BE2C (cell line): ENCODE data around the gene CCDC136.

ENCODE experiments used
- DNase-seq: peaks from one replicate; pipeline ENCODE4 v3.0.0-alpha.2; 2020
- H3K27me3 ChIP-seq: fragments of 250-450 bp; sonication (Bioruptor Pico); 2 replicates; pipeline ENCODE4 v1.5.1; 2020; ENCODE audit warnings: mild to moderate bottlenecking
- H3K36me3 ChIP-seq: fragments of 250-450 bp; sonication (Bioruptor Pico); 2 replicates; pipeline ENCODE4 v1.5.1; 2020; ENCODE audit warnings: mild to moderate bottlenecking
- H3K4me1 ChIP-seq: fragments of 250-450 bp; sonication (Bioruptor Pico); 2 replicates; pipeline ENCODE4 v1.5.1; 2020
- H3K4me3 ChIP-seq: 2 replicates; pipeline ENCODE4 v1.5.1; 2011; ENCODE audit warnings: low read depth, low read length
- H3K9me3 ChIP-seq: fragments of 250-450 bp; sonication (Bioruptor Pico); 2 replicates; pipeline ENCODE4 v1.5.1; 2020
- TF ChIP-seq, protein P1 (sequence below): IDR thresholded peaks from 2 replicates; pipeline ENCODE4 v1.5.1; 2012; ENCODE audit warnings: mild to moderate bottlenecking, low read depth, low read length

The CCDC136 gene

GRCh38 chr7:128838109-128838779 is 46.5 kb downstream of the CCDC136 start:
- no peak overlapping the region for H3K4me3 ChIP-seq
- TF ChIP-seq, protein P1, sequence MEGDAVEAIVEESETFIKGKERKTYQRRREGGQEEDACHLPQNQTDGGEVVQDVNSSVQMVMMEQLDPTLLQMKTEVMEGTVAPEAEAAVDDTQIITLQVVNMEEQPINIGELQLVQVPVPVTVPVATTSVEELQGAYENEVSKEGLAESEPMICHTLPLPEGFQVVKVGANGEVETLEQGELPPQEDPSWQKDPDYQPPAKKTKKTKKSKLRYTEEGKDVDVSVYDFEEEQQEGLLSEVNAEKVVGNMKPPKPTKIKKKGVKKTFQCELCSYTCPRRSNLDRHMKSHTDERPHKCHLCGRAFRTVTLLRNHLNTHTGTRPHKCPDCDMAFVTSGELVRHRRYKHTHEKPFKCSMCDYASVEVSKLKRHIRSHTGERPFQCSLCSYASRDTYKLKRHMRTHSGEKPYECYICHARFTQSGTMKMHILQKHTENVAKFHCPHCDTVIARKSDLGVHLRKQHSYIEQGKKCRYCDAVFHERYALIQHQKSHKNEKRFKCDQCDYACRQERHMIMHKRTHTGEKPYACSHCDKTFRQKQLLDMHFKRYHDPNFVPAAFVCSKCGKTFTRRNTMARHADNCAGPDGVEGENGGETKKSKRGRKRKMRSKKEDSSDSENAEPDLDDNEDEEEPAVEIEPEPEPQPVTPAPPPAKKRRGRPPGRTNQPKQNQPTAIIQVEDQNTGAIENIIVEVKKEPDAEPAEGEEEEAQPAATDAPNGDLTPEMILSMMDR = no peak
- peaks cover 32% of the 10 kb centered on the region for H3K36me3 ChIP-seq

GRCh38 chr7:128838981-128839731 is 47.4 kb downstream of the CCDC136 start:
- H3K36me3 ChIP-seq = peaks cover 38% of the 10 kb centered on the region
- TF ChIP-seq, protein P1 = no peak

More at GRCh38 chr7:128838109-128838779, 46.5 kb downstream of the CCDC136 start:
- peaks cover 10% of the 10 kb centered on the region for H3K4me1 ChIP-seq
- DNase-seq = no peak
- H3K9me3 ChIP-seq = no peaks in the 10 kb centered on the region
- H3K27me3 ChIP-seq = no peaks in the 10 kb centered on the region

GRCh38 chr7:128839751-128840177 is 48.0 kb downstream of the CCDC136 start:
- Histone ChIP-seq H3K9me3 (no peaks in the 10 kb centered on the region), H3K4me3 (no peak overlapping the region), H3K4me1 (peaks cover 6% of the 10 kb centered on the region), H3K36me3 (peaks cover 38% of the 10 kb centered on the region), H3K27me3 (no peaks in the 10 kb centered on the region)
- no peak for DNase-seq
- TF ChIP-seq, protein P1 = no peak

More at GRCh38 chr7:128838981-128839731, 47.4 kb downstream of the CCDC136 start:
- Histone ChIP-seq H3K4me1 (peaks cover 6% of the 10 kb centered on the region), H3K9me3 (no peaks in the 10 kb centered on the region), H3K4me3 (no peak overlapping the region), H3K27me3 (no peaks in the 10 kb centered on the region)
- no peak for DNase-seq

DNA sequence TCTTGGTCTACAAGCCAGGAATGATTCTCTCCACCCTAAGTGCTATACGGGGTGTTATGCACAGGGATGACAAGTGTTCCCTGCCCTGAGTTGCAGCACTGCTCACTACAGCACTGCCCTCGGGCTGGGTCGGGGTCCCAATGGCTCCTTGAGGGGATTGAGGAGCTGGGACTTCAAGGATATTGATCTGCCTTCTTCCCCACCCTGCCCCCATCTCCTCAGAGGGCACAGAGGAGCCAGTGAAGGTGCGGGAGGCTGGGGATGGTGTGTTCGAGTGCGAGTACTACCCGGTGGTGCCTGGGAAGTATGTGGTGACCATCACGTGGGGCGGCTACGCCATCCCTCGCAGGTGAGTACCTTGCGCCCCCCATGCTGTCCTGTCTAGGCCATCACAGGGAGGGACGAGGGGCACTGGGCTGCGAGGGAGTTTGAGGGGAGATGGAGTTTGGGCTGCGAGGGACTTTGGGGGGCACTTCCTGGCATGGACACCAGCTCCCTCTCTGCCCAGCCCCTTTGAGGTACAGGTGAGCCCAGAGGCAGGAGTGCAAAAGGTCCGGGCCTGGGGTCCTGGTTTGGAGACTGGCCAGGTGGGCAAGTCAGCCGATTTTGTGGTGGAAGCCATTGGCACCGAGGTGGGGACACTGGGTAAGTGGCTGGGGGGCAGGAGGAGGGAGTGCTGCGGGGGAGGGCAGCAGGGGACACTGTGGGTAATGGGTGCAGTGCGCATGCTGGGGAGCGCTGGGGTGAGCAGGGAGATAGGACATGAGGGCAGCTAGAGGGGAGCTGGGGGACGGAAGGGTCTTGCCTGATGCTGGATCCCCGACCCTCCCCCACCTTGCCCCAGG is 48.8 kb downstream of the CCDC136 start:
- peaks cover 6% of the 10 kb centered on the region for H3K4me1 ChIP-seq
- no peaks in the 10 kb centered on the region for H3K27me3 ChIP-seq
- no peaks in the 10 kb centered on the region for H3K9me3 ChIP-seq
- TF ChIP-seq, protein P1 = no peak
- DNase-seq = no peak
- peaks cover 43% of the 10 kb centered on the region for H3K36me3 ChIP-seq
- H3K4me3 ChIP-seq = no peak overlapping the region

DNA sequence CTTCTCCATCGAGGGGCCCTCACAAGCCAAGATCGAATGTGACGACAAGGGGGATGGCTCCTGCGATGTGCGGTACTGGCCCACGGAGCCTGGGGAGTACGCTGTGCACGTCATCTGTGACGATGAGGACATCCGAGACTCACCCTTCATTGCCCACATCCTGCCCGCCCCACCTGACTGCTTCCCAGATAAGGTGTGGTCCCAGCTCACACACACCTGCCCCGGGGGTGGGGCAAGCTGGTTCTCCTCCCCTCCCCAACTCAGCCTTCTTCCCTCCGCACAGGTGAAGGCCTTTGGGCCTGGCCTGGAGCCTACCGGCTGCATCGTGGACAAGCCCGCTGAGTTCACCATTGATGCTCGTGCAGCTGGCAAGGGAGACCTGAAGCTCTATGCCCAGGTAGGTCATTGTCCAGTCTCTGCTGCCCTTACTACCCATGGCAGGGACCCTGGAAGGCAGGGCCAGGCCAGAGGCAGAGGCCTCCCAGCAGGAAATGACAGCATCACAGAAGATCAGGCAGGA is 49.5 kb downstream of the CCDC136 start:
- no peaks in the 10 kb centered on the region for H3K9me3 ChIP-seq
- TF ChIP-seq, protein P1 = no peak
- H3K27me3 ChIP-seq = no peaks in the 10 kb centered on the region
- peaks cover 6% of the 10 kb centered on the region for H3K4me1 ChIP-seq
- H3K36me3 ChIP-seq = peaks cover 38% of the 10 kb centered on the region
- no peak for DNase-seq
- no peak overlapping the region for H3K4me3 ChIP-seq
